NCI-H1694 (cell line): Measurements from ENCODE around the gene GFRA4.
A peak's percentile ranks its signal among the peaks of the same experiment; 100 is the strongest.

ENCODE experiments used
- DNase-seq: peaks from one replicate; lab custom pipeline; 2025; lab: John Stamatoyannopoulos, UW

The GFRA4 gene, protein sequence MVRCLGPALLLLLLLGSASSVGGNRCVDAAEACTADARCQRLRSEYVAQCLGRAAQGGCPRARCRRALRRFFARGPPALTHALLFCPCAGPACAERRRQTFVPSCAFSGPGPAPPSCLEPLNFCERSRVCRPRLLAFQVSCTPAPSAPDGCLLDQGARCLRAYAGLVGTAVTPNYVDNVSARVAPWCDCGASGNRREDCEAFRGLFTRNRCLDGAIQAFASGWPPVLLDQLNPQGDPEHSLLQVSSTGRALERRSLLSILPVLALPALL

GRCh38 chr20:3663031-3663701 lies at the start of gene GFRA4:
Gene GFRA4 (minus strand): TSS chr20:3663399. CDS start chr20:3663399, 0 bp downstream.
- DNase-seq = no peak

- DNase-seq = no peak
Observed at GRCh38 chr20:3712279-3712873, 49.2 kb upstream of the GFRA4 start, which contains the start of gene SIGLEC1. Gene SIGLEC1 (minus strand): TSS chr20:3712600. CDS start chr20:3707128, 5,472 bp downstream.

GRCh38 chr20:3711484-3711941 lies 48.3 kb upstream of the GFRA4 start:
- DNase-seq = no peak

DNA sequence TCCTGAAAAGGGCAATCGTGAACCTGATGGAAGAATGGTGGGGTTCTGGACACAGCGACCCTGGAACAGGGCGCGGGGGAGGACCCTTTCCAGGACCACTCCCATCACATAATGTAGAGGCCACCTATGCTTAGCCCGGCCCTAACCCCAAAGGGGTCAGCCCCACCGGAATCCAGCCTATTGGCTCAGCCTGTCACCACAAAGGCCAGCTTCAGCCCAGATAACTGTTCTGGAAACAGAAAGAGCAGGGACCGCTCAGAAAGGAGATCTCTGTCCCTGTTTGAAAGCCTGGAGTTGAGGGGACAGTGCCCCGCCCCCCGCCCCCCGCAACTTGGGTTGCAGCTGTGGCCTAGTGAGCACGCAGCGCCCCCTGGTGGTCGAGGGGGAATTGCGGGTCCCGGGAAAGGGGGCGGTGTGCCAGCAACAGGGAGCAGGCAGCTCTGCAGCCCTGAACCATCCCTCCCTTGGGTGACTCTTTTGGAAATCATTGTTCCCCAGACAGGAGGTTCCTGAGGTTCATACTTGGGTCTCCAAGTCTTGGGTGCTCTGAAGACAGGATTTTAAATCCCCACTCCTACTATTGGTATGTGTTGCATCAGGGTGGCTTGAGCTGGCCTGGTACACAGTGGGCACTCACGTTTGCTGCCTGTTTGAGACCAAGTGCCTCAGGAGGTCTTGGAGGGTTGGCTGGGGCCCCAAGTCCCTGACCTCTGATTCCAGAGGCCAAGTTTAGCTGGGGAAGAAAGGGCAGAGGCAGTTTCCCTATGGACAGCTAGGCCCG lies 47.7 kb upstream of the GFRA4 start:
- DNase-seq = peak; percentile 52

DNA sequence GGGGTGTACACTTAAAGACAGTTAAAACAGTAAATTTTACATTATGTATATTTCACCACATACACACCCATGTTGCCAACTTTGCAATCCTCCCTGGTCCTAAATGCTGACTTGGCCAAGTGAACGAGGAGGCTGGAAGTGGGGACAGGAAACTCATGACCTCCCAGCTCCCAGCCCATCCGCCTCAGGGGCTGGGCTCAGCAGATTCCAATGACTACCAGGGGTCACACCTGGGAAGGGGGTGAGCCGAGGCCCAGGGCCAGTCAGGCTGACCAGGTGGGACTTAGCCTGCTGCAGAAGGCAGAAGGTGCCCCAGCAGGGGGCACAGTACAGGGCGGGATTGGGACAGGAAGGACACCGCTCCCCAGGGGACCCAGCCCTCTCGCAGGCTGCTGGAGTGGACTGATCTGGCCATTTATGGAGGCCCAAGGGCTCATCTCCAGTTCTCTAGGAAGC lies 46.8 kb upstream of the GFRA4 start:
- no peak for DNase-seq

DNA sequence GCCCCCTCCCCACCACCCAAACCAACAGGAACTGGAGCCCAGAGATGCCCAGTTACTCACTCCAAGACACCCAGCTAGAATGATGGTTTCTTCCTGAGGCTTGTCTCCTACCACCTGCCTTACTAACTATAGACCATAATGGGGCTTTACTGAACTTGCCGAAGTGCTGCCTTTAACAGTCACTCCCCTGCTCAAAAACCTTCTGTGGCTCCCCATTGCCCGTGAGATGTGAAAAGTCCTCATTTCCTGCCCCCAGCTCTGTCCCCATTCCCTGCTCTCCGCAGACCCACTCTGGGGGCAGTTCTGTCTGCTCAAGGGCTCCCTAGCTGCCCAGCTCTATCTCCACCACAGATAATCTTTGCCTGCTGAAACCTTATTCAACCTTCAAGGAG lies 44.3 kb upstream of the GFRA4 start:
- no peak for DNase-seq

GRCh38 chr20:3706774-3707507 lies 43.7 kb upstream of the GFRA4 start:
- no peak for DNase-seq

- DNase-seq = no peak
Observed at GRCh38 chr20:3705970-3706739, 43.0 kb upstream of the GFRA4 start.

DNA sequence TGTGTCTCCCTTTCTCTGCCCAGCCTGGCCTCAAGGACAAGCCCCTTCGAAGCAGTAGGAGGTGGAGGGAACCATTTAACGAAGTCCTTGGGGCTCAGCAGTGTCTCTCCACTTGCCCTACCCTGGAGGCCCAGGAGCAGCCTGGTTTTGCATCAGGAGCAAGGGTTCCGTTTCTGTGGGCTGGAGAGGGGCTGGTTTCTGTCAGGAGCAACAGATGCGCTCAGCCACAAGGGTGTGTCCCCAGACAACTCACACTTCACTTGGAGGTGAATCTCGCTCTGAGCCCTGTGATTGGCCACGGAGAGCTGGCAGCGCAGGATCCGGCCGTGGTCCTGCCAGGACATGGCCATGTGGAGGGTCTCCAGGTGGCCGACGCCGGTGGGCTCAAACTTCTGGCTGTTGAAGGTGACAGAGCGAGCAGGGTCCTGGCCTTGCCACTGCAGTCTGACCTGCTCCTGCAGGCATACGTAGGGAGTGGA lies 42.3 kb upstream of the GFRA4 start:
- no peak for DNase-seq

GRCh38 chr20:3704087-3704486 lies 40.9 kb upstream of the GFRA4 start:
- no peak for DNase-seq

DNA sequence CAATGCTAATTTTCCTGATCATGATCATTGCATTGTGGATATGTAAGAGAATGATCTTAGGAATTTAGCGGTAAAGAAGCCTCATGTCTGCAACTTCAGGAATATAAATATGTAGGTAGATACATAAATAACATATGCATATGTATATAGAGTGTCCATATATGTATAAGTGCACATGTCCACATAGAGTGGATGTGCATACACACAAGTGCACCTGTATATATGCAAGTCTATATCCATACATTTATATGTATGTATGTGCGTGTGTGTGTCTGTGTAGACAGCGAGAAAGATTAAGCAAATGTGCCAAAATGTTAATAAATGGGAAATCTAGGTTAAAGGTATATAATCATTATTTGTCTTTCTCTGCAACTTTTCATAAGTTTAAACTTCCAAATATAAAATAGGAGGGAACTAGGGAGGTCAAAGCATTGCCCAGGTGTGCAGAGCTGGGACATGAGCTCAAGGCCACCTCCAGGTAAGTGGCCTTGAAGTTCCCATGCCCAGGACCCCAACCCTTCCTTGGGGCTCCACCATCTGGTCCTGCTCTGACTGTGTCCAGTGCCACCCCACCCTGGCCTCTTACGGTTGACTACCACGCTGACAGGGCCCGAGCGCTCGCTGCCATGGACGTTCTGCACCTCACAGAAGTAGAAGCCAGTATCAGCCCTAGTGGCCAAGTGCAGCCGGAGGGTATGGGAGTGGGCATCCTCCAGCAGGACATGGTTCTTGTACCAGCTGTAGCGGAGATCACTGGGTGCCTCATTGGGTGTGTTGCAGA lies 39.6 kb upstream of the GFRA4 start:
- no peak for DNase-seq

GRCh38 chr20:3701061-3701998 lies 38.1 kb upstream of the GFRA4 start:
- DNase-seq = no peak

- no peak for DNase-seq
Observed at GRCh38 chr20:3699037-3699436, 35.8 kb upstream of the GFRA4 start.

DNA sequence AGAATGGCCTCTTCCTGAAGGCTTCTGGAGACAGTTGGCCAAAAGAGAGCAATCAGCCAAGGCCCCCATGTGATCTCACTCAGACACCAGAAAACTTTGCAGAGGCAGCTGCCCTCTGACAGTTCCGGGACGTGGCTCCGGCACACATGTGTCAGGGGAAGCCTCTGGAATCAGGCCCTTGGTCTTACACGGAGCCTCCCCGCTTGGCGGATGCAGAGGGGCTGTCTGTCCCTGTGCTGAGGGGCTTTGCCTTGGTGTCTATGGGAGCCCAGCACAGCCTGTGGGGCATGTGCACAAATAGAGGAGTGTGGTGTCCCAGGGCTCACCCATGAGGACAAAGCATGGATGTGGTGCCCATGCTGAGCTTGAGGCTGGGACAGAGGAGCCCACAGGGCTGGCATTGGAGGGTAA lies 35.4 kb upstream of the GFRA4 start:
- no peak for DNase-seq

DNA sequence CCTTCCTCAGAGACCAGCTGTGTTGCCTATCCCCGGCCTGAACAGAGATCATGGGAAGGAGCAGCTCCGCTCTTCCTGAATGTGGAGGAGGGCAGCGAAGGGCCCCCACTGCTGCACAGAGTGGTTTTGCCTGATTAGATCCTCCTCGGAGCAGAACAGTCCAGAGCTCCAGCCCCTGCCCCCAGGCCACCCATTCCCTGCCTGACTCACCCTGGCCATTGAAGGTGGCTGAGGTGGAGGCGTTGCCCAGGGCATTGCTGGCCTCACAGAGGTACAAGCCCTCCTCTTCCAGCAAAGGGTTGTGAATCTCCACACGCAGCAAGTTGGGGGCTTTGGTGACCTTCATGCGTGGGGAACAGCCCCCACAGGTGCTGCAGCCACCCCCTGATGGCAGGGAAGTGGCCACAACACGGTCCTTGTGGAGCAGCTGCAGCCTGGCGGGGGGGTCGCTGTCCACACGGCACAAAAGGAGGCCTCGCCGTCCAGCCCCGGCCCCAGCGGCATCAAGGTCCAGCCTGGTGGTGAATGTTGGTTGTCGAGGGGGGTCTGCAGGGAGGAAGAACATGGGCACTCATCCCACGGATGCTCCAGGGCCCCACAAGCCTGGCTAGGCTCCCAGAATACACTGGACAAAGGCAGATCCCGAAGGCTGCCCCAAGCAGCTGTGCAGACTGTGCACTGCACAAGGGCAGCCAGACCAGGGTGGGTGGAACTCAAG lies 34.5 kb upstream of the GFRA4 start:
- no peak for DNase-seq

DNA sequence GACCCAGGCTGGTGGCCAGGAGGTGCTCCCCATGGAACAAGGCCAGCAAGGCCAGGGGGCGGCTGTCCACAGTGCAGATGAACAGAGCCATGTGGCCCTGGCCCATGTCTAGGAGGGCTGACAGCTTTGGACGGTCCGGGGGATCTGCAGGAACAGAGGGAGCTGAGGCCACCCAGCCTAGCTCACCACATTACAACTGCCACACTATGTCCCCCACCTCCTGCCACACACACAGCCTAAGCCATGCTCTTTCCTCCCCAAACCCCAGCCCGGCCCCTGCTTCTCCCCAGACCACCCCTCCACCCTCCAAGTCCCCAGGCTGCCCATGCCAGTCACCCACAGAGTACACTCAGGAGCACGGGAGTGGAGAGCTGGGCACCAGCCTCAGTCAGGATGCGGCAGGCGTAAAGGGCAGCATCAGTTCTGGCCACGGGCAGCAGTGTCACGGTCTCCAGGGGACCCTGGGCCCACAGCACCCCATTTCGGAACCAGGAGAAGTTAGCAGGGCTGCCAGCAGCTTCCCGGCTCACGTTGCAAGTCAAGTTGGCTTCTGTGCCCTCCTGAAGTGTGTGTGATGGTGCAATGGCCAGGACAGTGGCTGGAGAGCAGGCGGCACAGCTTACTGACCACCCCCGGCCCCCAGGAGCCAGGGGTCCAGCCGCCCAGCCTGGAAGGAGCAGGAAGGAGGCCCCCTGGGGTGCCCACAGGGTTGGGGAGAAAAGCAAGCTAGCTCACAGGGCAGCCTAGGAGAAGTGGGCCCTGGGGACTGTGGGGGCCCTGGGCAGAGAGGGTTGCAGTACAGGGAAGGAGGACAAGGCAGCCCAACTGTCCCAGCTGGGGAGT lies 33.8 kb upstream of the GFRA4 start:
- no peak for DNase-seq

DNA sequence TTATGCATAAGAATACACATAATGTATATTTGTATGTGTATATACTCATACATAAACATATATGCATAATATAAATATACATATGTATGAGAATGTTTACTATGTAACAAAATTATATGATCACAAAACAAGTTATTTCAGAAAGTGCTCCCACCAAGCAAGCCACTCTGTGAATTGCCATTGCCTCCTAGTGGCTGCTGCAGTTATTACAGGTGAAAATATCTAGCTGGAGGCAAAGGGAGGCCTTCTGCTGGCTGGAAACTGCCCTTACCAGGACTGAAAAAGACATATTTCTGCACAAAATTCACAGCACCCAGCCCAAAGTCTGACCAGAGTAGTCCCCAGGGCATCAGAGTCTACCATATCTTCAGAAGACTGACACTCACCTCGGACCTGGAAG lies 33.0 kb upstream of the GFRA4 start:
- DNase-seq = no peak
